ENCODE data around the gene CEACAM21.
A peak's percentile ranks its signal among the peaks of the same experiment; 100 is the strongest.

DNA sequence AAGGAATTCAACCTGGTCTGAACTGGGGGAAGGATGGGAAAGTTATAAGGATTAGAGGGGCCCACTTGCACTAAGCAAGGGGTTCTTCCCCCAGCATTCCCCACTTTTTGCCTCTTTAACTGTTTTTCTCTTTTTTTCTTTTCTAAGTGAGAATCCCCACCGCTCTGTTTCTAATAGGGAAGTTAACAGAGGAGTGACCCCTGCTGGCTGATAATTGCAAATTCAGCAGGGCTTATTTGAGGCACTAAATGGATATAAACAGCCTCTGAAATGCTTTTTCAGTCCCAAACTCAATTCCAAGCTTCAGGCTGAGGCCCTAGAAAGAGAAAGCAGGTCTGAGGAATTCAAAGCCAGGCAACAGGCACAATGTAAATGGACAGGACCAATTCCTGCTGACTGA lies 38.2 kb upstream of the CEACAM21 start:
- TF ChIP-seq, protein P1, sequence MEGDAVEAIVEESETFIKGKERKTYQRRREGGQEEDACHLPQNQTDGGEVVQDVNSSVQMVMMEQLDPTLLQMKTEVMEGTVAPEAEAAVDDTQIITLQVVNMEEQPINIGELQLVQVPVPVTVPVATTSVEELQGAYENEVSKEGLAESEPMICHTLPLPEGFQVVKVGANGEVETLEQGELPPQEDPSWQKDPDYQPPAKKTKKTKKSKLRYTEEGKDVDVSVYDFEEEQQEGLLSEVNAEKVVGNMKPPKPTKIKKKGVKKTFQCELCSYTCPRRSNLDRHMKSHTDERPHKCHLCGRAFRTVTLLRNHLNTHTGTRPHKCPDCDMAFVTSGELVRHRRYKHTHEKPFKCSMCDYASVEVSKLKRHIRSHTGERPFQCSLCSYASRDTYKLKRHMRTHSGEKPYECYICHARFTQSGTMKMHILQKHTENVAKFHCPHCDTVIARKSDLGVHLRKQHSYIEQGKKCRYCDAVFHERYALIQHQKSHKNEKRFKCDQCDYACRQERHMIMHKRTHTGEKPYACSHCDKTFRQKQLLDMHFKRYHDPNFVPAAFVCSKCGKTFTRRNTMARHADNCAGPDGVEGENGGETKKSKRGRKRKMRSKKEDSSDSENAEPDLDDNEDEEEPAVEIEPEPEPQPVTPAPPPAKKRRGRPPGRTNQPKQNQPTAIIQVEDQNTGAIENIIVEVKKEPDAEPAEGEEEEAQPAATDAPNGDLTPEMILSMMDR (conservative IDR thresholded peaks at IDR 0.05 in 1 of 2, IDR thresholded peaks at IDR 0.05 in 1 of 2; ENCODE audit: low read depth in 1 of 2, low read length in 2 of 2): peak; percentile 46 to 47
- no peak for TF ChIP-seq EZH2 (IDR thresholded peaks at IDR 0.05; ENCODE audit: low read length, missing control alignments)
